LNCaP clone FGC (cell line): ENCODE measurements around the gene SLC7A1.

Experiments used
- DNase-seq: peaks from one replicate; pipeline ENCODE4 v3.0.0-alpha.2; 2011; ENCODE audit warnings: low read depth
- H3K4me3 ChIP-seq: 2 replicates; pipeline ENCODE4 v1.5.1; 2011; ENCODE audit warnings: mild to moderate bottlenecking, low read depth, low read length, control low read depth
- TF ChIP-seq, protein P1 (sequence below): IDR thresholded peaks from 2 replicates; pipeline ENCODE4 v1.5.1; 2012; ENCODE audit warnings: mild to moderate bottlenecking; ENCODE audit not compliant: control insufficient read depth, insufficient read depth; ENCODE audit errors: extremely low read depth

Gene SLC7A1

DNA sequence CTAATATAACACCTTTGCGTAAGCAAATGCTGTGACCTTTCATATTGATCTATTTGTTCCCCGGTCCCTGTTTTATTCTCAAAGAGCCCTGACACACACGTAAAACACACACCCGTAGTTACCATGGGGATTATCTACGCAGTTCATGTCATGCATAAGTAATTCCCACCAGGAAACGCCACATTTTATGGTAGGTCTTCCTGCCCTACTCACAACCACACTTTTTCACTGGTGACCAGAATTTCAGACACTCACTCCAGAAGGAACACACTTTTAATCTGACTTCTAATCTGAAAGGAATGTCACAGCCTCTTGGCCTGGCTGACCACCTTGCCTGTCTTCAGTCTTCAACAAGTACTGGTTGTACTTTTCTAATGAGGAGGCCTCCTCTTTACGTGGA lies 46.8 kb downstream of the SLC7A1 start:
- no peak overlapping the region for H3K4me3 ChIP-seq
- TF ChIP-seq, protein P1, sequence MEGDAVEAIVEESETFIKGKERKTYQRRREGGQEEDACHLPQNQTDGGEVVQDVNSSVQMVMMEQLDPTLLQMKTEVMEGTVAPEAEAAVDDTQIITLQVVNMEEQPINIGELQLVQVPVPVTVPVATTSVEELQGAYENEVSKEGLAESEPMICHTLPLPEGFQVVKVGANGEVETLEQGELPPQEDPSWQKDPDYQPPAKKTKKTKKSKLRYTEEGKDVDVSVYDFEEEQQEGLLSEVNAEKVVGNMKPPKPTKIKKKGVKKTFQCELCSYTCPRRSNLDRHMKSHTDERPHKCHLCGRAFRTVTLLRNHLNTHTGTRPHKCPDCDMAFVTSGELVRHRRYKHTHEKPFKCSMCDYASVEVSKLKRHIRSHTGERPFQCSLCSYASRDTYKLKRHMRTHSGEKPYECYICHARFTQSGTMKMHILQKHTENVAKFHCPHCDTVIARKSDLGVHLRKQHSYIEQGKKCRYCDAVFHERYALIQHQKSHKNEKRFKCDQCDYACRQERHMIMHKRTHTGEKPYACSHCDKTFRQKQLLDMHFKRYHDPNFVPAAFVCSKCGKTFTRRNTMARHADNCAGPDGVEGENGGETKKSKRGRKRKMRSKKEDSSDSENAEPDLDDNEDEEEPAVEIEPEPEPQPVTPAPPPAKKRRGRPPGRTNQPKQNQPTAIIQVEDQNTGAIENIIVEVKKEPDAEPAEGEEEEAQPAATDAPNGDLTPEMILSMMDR: no peak
- no peak for DNase-seq

DNA sequence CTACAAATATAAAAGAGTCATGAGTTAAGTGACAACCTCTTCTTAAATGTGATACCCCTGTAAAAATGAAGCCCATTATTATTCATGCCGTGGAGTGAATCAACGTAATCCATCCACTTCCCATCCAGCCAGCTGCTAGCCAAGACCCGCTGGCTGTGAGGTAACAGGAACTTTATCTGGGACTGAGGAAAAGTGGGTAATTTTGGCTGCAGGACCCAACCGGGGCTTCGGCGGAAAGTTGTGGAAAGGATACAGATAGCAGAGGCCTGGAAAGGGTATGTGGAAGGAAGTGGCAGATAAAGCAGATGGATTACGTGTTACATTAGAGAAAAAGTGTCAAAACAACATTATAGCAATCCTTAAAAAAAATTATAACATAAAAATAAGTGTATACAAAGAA lies 48.3 kb downstream of the SLC7A1 start:
- TF ChIP-seq, protein P1: no peak
- no peak overlapping the region for H3K4me3 ChIP-seq
- no peak for DNase-seq

DNA sequence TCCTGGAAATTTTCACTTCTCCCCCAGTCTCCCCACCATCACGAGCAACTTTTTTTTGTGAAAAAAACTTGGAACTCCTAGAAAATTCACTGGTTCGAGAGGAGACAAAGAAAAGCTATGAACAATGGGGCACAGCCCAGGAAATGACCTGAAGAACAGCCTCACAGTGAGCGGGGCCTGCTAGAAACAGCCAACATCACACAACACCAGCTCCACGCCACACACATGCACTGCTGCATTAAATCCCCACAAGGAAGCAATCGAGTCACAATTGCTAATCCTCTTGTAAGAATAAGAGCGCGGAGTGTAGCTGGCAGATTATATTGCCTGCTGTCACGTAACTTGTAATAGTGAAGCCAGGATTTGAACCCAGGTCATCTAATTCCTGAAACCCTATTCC lies 48.8 kb downstream of the SLC7A1 start:
- DNase-seq: no peak
- H3K4me3 ChIP-seq: no peak overlapping the region
- TF ChIP-seq, protein P1: no peak

DNA sequence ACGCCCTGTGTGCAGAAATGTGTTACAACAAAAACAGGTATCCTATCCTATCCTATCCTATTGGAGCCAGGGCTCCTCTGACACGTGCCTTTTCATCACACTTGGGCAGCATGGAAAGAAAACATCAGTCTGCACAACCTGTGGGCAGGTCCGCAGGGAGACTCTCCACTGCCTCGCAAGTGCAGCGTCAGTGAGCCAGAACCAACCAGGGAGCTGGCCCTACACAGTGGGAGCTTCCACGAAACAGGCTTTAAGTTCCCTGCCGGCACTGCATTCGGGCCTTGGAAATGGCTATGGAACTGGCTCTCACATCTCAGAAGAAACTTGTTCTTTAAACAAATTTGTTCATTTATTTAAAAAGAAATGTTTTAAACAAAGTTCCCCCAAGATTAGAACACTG lies 49.5 kb downstream of the SLC7A1 start:
- TF ChIP-seq, protein P1: no peak
- no peak overlapping the region for H3K4me3 ChIP-seq
- no peak for DNase-seq

DNA sequence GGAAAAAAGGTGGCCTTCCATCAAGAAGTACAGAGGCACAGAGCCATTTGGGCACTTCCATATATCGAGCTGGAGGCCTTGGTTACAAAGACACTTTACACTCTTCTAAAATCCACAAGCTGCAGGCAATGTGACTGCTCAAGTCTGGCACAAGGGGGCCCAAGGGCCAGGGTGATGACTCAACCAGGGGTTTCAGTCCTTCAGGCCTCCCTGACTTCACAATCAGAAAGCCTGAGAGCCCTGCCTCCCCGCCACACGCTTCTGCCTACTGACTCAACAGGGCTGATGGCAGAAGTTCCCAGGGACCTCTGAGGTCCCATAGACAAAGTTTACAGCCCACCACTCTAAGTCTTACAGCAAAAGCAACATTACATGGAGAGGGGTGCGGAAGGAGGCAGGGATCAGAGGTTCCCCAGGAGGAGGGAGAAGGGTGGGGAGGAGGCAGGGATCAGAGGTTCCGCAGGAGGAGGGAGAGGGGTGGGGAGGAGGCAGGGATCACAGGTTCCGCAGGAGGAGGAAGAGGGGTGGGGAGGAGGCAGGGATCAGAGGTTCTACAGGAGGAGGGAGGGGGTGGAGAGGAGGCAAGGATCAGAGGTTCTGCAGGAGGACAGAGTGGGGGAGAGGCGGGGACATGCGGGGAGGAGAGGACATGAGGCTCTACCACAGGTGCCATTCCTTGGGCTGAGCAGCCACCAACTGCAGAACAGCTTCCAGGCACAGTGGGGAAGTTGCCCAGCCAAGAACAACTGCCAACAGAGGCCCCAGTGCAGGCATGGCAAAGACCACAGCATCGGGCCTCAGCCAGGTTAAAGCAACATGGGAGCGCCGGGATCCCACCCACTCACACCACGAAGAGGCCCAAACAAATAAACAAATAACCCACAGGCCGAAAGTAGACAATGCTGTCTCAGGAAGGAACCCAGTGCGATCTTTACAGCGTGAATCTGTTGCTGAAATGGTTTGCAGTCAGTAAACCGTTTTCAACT lies 52.0 kb downstream of the SLC7A1 start:
- TF ChIP-seq, protein P1: no peak
- no peak overlapping the region for H3K4me3 ChIP-seq
- no peak for DNase-seq

DNA sequence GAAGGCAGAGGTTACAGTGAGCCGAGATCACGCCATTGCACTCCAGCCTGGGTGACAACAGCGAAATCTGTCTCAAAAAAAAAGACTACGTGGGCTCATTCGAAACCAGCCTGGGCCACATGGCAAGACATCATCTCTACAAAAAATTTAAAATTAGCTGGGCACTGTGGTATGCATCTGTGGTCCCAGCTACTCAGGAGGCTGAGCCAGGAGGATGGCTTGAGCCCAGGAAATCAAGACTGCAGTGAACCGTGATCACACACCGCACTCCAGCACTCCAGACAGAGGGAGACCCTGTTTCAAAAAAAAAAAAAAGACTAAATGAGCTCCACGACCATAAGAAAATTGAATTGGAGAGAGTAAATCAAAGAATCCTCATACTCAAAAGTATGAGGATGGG lies 53.1 kb downstream of the SLC7A1 start:
- no peak overlapping the region for H3K4me3 ChIP-seq
- TF ChIP-seq, protein P1: no peak
- DNase-seq: no peak
